Measurements from ENCODE around the gene VPS4A. TPM values are rescaled to one million over a fixed set of nuclear protein-coding genes. Genes with fewer than 3 reads are reported as not detected.
"Not testable (repeated sequence)": the region's sequence is repeated elsewhere in the genome, so short reads cannot be mapped to it uniquely, and the experiment has no call there.

The VPS4A gene
- total RNA-seq, 2 experiments from 2014 or later, result 31.4 to 33.7 TPM

DNA sequence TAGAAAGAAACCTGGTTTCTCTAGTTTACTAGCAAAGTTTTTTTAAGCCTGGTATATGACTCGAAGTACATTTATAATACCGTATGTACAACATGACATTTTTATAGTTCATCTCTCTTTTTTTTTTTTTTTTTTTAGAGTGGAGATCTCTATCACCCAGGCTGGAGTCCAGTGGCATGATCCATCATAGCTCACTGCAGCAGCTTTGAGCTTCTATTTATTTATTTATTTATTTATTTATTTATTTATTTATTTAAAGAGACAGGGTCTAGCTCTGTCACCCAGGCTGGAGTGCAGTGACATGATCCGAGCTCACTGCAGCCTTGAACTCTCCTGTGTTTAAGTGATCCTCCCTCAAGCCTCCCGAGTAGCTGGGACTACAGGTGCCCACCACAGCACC is 25.9 kb upstream of the VPS4A start:
- no peak for DNase-seq
- no peak for ATAC-seq
- Mint-ChIP-seq H3K9me3 (ENCODE audit: insufficient read depth) (no peaks in the 10 kb centered on the region), H3K27me3 (ENCODE audit: low read depth) (no peaks in the 10 kb centered on the region), H3K4me1 (ENCODE audit: low read depth) (peaks cover 2% of the 10 kb centered on the region), H3K4me3 (no peak overlapping the region), H3K36me3 (ENCODE audit: low read depth) (peaks cover 2% of the 10 kb centered on the region), H3K27ac (no peak overlapping the region)
- ChIA-PET POLR2A (no interaction called here), CTCF (interaction anchor here (0.5 to 6.4 kb wide), 11 partner anchors 9 to 438 kb away, joined by 3 to 95 read pairs (median 6); no protein-coding TSS in a partner anchor)

DNA sequence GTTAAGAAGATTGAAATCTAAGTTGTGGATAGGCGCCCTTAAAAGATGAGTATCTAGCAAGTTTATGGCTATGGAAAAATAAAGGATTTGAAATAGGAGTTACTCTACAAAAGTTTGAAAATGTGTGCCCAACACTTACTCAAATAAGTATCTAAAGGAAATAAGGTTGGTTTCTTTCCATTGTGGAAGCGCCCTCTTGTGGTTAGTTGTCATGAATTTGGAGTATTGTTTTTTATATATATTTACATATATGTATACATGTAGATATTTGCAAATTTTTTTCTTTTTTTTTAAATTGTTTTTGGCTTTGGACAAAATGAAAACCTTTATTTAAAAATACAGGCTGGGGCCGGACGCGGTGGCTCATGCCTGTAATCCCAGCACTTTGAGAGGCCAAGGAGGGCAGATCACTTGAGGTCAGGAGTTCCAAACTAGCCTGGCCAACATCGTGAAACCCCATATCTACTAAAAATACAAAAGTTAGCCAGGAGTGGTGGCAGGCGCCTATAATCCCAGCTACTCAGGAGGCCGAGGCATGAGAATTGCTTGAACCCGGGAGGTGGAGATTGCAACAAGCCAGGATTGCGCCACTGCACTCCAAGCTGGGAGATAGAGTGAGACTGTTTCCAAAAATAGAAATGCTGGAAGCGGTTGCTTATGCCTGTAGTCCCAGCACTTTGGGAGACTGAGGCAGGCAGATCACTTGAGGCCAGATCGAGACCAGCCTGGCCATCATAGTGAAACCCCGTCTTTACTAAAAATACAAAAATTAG is 24.0 kb upstream of the VPS4A start:
- Mint-ChIP-seq H3K4me1 (ENCODE audit: low read depth) (peaks cover 2% of the 10 kb centered on the region), H3K9me3 (ENCODE audit: insufficient read depth) (no peaks in the 10 kb centered on the region), H3K36me3 (ENCODE audit: low read depth) (peaks cover 2% of the 10 kb centered on the region), H3K27me3 (ENCODE audit: low read depth) (no peaks in the 10 kb centered on the region), H3K4me3 (no peak overlapping the region), H3K27ac (no peak overlapping the region)
- CTCF ChIA-PET, result interaction anchor here (0.8 to 6.4 kb wide), 13 partner anchors 13 to 440 kb away, joined by 3 to 95 read pairs (median 4); no protein-coding TSS in a partner anchor
- POLR2A ChIA-PET, result interaction anchor here (0.6 kb wide), 1 partner anchor 431 kb away, joined by 4 read pairs; no protein-coding TSS in a partner anchor
- ATAC-seq (peak; percentile 53), DNase-seq (peak; percentile 69)

DNA sequence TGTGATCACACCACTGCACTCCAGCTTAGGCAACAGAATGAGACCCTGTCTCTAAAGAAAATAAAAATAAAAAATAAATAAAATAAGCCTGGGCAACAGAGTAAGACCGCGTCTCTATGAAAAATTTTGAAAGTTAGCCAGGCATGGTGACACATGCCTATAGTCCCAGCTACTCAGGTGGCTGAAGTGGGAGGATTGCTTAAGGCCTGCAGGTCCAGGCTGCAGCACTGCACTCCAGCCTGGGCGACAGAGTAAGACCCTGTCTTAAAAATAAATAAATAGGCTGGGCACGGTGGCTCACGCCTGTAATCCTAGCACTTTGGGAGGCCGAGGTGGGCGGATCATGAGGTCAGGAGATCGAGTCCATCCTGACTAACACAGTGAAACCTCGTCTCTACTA is 19.5 kb upstream of the VPS4A start:
- POLR2A ChIA-PET; H3K9me3 Mint-ChIP-seq (ENCODE audit: insufficient read depth); H3K4me1 Mint-ChIP-seq (ENCODE audit: low read depth); DNase-seq; H3K4me3 Mint-ChIP-seq; H3K27ac Mint-ChIP-seq; ATAC-seq; H3K36me3 Mint-ChIP-seq (ENCODE audit: low read depth); H3K27me3 Mint-ChIP-seq (ENCODE audit: low read depth): not testable (repeated sequence)
- CTCF ChIA-PET, result interaction anchor here (0.6 kb wide), 1 partner anchor 141 kb away, joined by 4 read pairs; no protein-coding TSS in a partner anchor

DNA sequence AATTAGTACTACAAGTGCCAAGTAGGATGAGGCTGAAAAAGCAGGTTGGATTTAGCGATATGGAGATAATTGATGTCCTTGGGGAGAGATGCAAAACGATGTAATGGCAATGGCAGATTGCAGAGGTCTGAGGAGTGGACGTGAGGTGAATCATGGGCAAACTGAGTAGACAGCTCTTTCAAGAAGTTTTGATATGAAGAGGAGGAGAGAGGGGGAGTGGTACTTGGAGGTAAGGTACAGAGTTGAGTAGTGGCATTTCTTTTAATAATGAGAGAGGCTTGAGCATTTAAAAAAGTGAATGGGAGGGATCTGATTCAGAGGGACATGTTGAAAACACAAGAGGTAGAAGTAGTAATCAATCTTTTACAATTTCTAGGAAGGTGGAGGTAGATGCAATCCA is 17.7 kb upstream of the VPS4A start:
- Mint-ChIP-seq H3K4me1 (ENCODE audit: low read depth) (no peaks in the 10 kb centered on the region), H3K9me3 (ENCODE audit: insufficient read depth) (no peaks in the 10 kb centered on the region), H3K27ac (no peak overlapping the region), H3K27me3 (ENCODE audit: low read depth) (no peaks in the 10 kb centered on the region), H3K4me3 (no peak overlapping the region), H3K36me3 (ENCODE audit: low read depth) (no peaks in the 10 kb centered on the region)
- ChIA-PET CTCF (no interaction called here), POLR2A (no interaction called here)
- ATAC-seq (no peak), DNase-seq (no peak)

DNA sequence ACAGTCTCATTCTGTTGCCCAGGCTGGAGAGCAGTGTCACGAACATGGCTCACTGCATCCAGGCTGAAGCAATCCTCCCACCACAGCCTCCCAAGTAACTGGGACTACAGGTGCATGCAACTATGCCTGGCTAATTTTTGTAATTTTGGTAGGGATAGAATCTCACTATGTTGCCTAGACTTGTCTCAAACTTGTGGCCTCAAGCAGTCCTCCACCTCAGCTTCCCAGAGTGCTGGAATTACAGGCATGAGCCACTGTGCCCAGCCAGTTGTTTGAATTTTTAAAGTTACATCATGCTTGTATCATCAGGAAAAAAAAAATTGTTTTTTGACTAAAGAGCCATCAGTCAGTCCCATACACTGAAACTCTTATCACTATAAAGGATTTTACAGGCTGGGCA is 17.1 kb upstream of the VPS4A start:
- Mint-ChIP-seq H3K27me3 (ENCODE audit: low read depth) (no peaks in the 10 kb centered on the region), H3K9me3 (ENCODE audit: insufficient read depth) (no peaks in the 10 kb centered on the region), H3K27ac (no peak overlapping the region), H3K4me3 (no peak overlapping the region), H3K36me3 (ENCODE audit: low read depth) (no peaks in the 10 kb centered on the region), H3K4me1 (ENCODE audit: low read depth) (no peaks in the 10 kb centered on the region)
- ChIA-PET CTCF (no interaction called here), POLR2A (no interaction called here)
- DNase-seq, result no peak
- ATAC-seq, result no peak

DNA sequence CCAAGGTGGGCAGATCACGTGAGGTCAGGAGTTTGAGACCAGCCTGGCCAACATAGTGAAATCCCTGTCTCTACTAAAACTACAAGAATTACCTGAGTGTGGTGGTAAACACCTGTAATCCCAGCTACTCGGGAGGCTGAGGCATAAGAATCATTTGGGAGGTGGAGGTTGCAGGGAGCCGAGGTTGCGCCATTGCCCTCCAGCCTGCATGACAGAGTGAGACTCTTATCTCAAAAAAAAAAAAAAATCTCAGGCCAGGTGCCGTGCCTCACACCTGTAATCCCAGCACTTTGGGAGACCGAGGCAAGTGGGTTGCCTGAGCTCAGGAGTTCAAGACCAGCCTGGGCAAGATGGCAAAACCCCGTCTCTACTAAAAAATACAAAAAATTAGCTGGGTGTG is 14.4 kb upstream of the VPS4A start:
- POLR2A ChIA-PET; H3K27ac Mint-ChIP-seq; H3K27me3 Mint-ChIP-seq (ENCODE audit: low read depth); H3K9me3 Mint-ChIP-seq (ENCODE audit: insufficient read depth); H3K4me3 Mint-ChIP-seq; H3K4me1 Mint-ChIP-seq (ENCODE audit: low read depth); DNase-seq; ATAC-seq: not testable (repeated sequence)
- peaks cover 10% of the 10 kb centered on the region for H3K36me3 Mint-ChIP-seq (ENCODE audit: low read depth)
- CTCF ChIA-PET, result interaction anchor here (1.8 kb wide), 1 partner anchor 11 kb away, joined by 7 read pairs; no protein-coding TSS in a partner anchor

DNA sequence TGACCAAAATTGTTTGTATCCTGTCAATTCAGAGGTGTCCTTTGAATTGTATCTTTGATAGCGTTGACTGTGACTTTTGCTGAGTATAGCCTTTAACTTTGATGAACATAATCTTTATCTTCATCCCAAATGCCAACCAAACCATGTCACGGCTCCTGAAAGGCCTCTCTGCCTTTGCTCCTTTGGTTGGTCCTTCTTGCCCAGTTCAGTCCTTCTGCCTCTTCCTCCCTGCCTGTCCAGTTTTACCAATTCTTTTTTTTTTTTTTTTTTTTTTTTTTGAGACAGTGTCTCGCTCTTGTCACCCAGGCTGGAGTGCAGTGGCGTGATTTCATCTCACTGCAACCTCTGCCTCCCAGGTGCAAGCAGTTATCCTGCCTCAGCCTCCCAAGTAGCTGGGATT is 12.9 kb upstream of the VPS4A start:
- ATAC-seq (no peak), DNase-seq (no peak)
- Mint-ChIP-seq H3K36me3 (ENCODE audit: low read depth) (peaks cover 10% of the 10 kb centered on the region), H3K27me3 (ENCODE audit: low read depth) (no peaks in the 10 kb centered on the region), H3K4me3 (no peak overlapping the region), H3K27ac (no peak overlapping the region), H3K4me1 (ENCODE audit: low read depth) (no peaks in the 10 kb centered on the region), H3K9me3 (ENCODE audit: insufficient read depth) (no peaks in the 10 kb centered on the region)
- ChIA-PET CTCF (no interaction called here), POLR2A (no interaction called here)

DNA sequence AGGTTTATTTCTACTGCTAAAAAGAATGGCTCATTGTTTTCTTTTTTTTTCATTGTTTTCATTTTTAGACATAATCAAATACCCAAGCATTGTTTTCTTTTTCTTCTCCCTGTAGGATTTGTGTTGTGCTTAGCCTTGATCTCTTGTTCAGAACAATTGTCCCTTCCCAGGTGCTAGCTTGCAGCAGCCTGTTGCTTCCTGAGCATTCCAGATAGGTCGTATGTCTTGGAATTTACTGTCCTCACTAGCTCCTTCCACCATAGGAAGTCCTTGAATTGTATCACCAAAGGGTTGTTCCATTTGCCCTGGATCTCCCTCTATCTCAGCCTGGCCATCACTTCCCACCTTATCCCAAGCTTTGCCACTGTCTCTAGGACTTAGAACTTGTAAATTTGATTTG is 10.0 kb upstream of the VPS4A start:
- ATAC-seq (no peak), DNase-seq (no peak)
- Mint-ChIP-seq H3K27me3 (ENCODE audit: low read depth) (no peaks in the 10 kb centered on the region), H3K4me1 (ENCODE audit: low read depth) (no peaks in the 10 kb centered on the region), H3K36me3 (ENCODE audit: low read depth) (peaks cover 11% of the 10 kb centered on the region), H3K9me3 (ENCODE audit: insufficient read depth) (no peaks in the 10 kb centered on the region), H3K4me3 (no peak overlapping the region), H3K27ac (no peak overlapping the region)
- ChIA-PET CTCF (interaction anchor here (0.8 kb wide), 1 partner anchor 15 kb away, joined by 4 read pairs; no protein-coding TSS in a partner anchor), POLR2A (no interaction called here)

DNA sequence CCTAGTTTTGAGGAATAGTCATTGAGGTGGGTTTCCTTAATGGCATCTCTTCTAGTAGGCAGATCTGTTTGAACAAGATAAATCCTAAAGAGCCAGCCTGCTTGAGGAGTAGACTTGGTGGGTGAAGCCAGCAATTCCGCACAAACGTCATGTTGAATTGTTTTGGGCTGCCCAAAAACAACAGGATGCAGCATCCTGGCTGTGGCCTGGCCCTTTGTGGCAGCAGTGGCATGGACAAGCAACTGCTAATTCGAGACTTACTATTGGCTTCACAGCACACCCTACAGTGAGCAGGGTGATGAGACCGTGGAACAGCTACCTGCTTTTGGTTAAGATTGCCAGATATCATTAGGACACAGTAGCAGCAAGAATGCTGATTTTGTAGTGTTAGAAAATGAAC is 9.3 kb upstream of the VPS4A start:
- DNase-seq (no peak), ATAC-seq (no peak)
- H3K27ac Mint-ChIP-seq, result no peak overlapping the region
- H3K4me1 Mint-ChIP-seq (ENCODE audit: low read depth), result no peaks in the 10 kb centered on the region
- no peaks in the 10 kb centered on the region for H3K27me3 Mint-ChIP-seq (ENCODE audit: low read depth)
- no peak overlapping the region for H3K4me3 Mint-ChIP-seq
- ChIA-PET CTCF (interaction anchor here (0.8 to 1.3 kb wide), 3 partner anchors 15 to 19 kb away, joined by 3 to 4 read pairs (median 3); no protein-coding TSS in a partner anchor), POLR2A (no interaction called here)
- H3K36me3 Mint-ChIP-seq (ENCODE audit: low read depth), result peaks cover 11% of the 10 kb centered on the region
- no peaks in the 10 kb centered on the region for H3K9me3 Mint-ChIP-seq (ENCODE audit: insufficient read depth)

DNA sequence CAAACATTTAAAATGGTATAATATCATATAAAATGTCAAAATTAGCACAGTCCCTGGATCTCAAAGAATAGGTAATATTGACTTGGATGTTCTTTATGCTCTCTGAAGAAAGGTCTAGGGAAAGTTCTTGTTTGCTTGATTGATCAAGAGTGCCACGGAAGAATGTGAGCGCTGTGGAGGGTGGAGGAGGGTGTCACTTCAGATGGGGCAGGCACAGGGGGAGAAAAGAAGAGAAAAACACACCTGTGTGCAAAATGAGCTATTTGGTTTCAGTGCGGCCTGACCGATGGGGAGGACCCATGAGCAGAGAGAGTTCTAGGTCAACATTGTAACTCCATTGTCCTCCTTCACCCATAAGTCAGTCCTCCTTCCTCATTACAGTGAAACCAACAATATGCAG is 8.8 kb upstream of the VPS4A start:
- H3K9me3 Mint-ChIP-seq (ENCODE audit: insufficient read depth), result no peaks in the 10 kb centered on the region
- CTCF ChIA-PET, result interaction anchor here (1.0 to 1.3 kb wide), 3 partner anchors 16 to 152 kb away, joined by 3 to 4 read pairs (median 3); no protein-coding TSS in a partner anchor
- H3K4me1 Mint-ChIP-seq (ENCODE audit: low read depth), result no peaks in the 10 kb centered on the region
- H3K27ac Mint-ChIP-seq, result no peak overlapping the region
- no peak for DNase-seq
- no peak for ATAC-seq
- POLR2A ChIA-PET, result no interaction called here
- peaks cover 11% of the 10 kb centered on the region for H3K36me3 Mint-ChIP-seq (ENCODE audit: low read depth)
- H3K4me3 Mint-ChIP-seq, result no peak overlapping the region
- no peaks in the 10 kb centered on the region for H3K27me3 Mint-ChIP-seq (ENCODE audit: low read depth)

DNA sequence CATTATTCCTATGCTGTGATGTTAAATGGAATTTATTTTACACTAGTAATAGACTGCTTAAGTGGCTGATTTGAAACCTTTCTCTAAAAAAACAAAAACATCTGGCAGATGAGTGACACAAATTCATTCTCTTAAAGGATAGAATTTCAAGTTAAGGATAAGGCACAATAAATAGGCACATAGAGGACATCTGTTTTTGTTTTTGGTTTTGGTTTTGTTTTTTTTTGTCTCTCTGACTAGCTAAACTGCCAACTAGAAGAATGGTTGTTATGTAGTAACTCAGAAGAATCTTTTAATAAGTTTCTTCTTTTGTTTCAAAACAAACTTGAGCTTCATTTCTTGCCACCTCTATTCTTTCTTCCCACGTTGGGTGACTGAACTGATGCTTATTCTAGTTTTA is 5.1 kb upstream of the VPS4A start:
- ChIA-PET POLR2A (no interaction called here), CTCF (interaction anchor here (0.7 to 0.8 kb wide), 2 partner anchors 152 to 156 kb away, joined by 3 read pairs; no protein-coding TSS in a partner anchor)
- H3K27ac Mint-ChIP-seq, result no peak overlapping the region

DNA sequence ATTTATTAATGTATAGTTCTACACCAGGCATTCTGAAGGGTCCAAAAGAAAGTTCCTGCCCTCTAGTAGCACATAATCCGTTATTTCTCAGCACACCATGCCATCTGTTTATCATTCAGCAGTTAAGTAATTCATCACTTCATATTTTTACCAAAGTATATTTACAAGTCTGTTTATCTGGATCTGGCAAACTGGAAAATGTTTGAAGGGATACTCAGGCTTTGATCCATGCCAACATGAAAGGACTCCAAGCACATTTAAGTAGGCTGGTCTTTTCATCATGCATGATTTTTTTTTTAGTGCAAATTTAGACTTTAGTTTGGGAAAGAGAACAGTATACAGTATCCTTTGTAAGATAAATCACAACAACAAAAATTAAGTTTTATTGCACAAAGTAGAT is 4.1 kb upstream of the VPS4A start:
- H3K9me3 Mint-ChIP-seq (ENCODE audit: insufficient read depth), result no peaks in the 10 kb centered on the region
- no peak overlapping the region for H3K27ac Mint-ChIP-seq
- peaks cover 5% of the 10 kb centered on the region for H3K36me3 Mint-ChIP-seq (ENCODE audit: low read depth)
- CTCF ChIA-PET, result no interaction called here
- peaks cover 9% of the 10 kb centered on the region for H3K4me1 Mint-ChIP-seq (ENCODE audit: low read depth)
- no peaks in the 10 kb centered on the region for H3K27me3 Mint-ChIP-seq (ENCODE audit: low read depth)
- DNase-seq (no peak), ATAC-seq (no peak)
- H3K4me3 Mint-ChIP-seq, result no peak overlapping the region
- POLR2A ChIA-PET, result interaction anchor here (0.6 kb wide), 1 partner anchor 145 kb away, joined by 3 read pairs; no protein-coding TSS in a partner anchor

More for the DNA sequence above, 5.1 kb upstream of the VPS4A start:
- H3K27me3 Mint-ChIP-seq (ENCODE audit: low read depth), result no peaks in the 10 kb centered on the region
- peaks cover 3% of the 10 kb centered on the region for H3K36me3 Mint-ChIP-seq (ENCODE audit: low read depth)
- no peak for ATAC-seq
- H3K4me3 Mint-ChIP-seq, result no peak overlapping the region
- no peak for DNase-seq
- H3K4me1 Mint-ChIP-seq (ENCODE audit: low read depth), result peaks cover 7% of the 10 kb centered on the region
- H3K9me3 Mint-ChIP-seq (ENCODE audit: insufficient read depth), result no peaks in the 10 kb centered on the region
